Measurements from ENCODE around the gene GGA3. TPM values are rescaled to one million over a fixed set of nuclear protein-coding genes. Genes with fewer than 3 reads are reported as not detected.

Gene GGA3
- total RNA-seq, 2 experiments from 2014 or later = 88.8 to 96.5 TPM

DNA sequence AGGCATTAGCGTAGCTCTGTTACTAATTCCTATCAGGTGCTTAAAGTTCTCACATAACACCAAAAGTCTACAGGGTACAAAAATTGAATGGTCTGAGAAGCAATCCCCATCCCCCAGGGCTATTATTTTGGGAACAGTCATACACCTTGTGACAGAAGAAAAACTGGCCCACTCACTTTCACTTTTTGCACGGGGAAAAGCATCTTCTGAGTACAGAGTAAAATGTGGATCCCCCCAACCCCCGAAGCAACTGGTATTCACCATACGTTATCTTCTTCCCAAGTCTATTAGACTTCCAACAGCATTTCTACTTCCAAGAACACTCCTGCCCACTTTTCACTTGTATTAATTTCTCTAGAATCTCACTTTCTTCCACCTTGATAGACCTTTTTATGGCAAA lies 11.8 kb downstream of the GGA3 start:
- TF ChIP-seq, protein P1, sequence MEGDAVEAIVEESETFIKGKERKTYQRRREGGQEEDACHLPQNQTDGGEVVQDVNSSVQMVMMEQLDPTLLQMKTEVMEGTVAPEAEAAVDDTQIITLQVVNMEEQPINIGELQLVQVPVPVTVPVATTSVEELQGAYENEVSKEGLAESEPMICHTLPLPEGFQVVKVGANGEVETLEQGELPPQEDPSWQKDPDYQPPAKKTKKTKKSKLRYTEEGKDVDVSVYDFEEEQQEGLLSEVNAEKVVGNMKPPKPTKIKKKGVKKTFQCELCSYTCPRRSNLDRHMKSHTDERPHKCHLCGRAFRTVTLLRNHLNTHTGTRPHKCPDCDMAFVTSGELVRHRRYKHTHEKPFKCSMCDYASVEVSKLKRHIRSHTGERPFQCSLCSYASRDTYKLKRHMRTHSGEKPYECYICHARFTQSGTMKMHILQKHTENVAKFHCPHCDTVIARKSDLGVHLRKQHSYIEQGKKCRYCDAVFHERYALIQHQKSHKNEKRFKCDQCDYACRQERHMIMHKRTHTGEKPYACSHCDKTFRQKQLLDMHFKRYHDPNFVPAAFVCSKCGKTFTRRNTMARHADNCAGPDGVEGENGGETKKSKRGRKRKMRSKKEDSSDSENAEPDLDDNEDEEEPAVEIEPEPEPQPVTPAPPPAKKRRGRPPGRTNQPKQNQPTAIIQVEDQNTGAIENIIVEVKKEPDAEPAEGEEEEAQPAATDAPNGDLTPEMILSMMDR (IDR thresholded peaks at IDR 0.05) = no peak
- Histone ChIP-seq H3K27ac (ENCODE audit: low read depth in 1 of 2, low read length in 2 of 2) (peak overlapping the region; percentile 45 to 53), H3K9me3 (ENCODE audit: control insufficient read depth in 1 of 2, insufficient read depth in 1 of 2, low read length in 2 of 2) (no peaks in the 10 kb centered on the region), H3K4me1 (ENCODE audit: insufficient read depth, low read length) (peaks cover 34% of the 10 kb centered on the region), H3K4me3 (ENCODE audit: low read length) (peak overlapping the region; percentile 35), H3K27me3 (ENCODE audit: control insufficient read depth in 1 of 2, insufficient read depth in 2 of 2, low read length in 2 of 2) (no peaks in the 10 kb centered on the region), H3K36me3 (ENCODE audit: insufficient read depth, low read length) (peaks cover 23% of the 10 kb centered on the region)
- no peaks in the 10 kb centered on the region for H3K27me3 Mint-ChIP-seq
- peak overlapping the region; percentile 85 for H3K27ac Mint-ChIP-seq
- intact Hi-C loops (cut with DNase I, micrococcal nuclease) = no loop called here
- peak overlapping the region; percentile 75 for H3K4me3 Mint-ChIP-seq
- ChIA-PET POLR2A (interaction anchor here (0.9 to 2.6 kb wide), 3 partner anchors 10 to 21 kb away, joined by 6 to 24 read pairs (median 7); partner anchors contain the start of genes GGA3, MIF4GD and MRPS7), CTCF (interaction anchor here (0.8 to 3.0 kb wide), 6 partner anchors 9 to 163 kb away, joined by 3 to 17 read pairs (median 6); partner anchors contain the start of gene MIF4GD)
- no peak for ATAC-seq (ENCODE audit: poor library complexity)
- peaks cover 46% of the 10 kb centered on the region for H3K36me3 Mint-ChIP-seq (ENCODE audit: low read depth)
- DNase-seq = no peak
- H3K9me3 Mint-ChIP-seq = no peaks in the 10 kb centered on the region
- peaks cover 51% of the 10 kb centered on the region for H3K4me1 Mint-ChIP-seq (ENCODE audit: low read depth)

DNA sequence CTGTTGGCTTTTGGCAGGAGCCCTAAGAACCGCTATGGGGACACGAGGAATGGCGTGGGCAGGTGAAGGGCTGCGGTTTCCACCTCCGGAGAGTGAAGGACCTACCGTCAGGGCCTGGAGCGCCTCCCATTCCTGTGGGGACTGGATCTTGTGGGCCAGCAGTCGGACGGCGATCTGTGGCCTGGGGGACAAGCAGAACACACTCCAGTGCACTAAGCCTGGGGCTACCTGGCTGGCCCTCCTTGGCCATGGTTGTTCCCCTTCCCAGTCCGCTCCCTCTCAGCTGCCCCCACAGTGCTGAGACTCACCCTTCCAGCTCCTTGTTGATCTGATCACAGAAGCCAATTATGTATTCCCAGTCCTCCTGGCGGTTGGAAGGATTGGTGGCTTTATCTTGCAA lies 15.0 kb downstream of the GGA3 start:
- CTCF ChIA-PET = no interaction called here
- Mint-ChIP-seq H3K9me3 (no peaks in the 10 kb centered on the region), H3K36me3 (ENCODE audit: low read depth) (peaks cover 77% of the 10 kb centered on the region), H3K27me3 (no peaks in the 10 kb centered on the region), H3K27ac (no peak overlapping the region), H3K4me1 (ENCODE audit: low read depth) (peaks cover 44% of the 10 kb centered on the region), H3K4me3 (no peak overlapping the region)
- DNase-seq (no peak), ATAC-seq (ENCODE audit: poor library complexity) (no peak)
- POLR2A ChIA-PET = interaction anchor here (0.6 to 1.3 kb wide), 2 partner anchors 15 to 63 kb away, joined by 3 to 5 read pairs; partner anchors contain the start of genes GGA3 and MRPS7
- no peak overlapping the region for H3K27ac ChIP-seq (ENCODE audit: low read depth in 1 of 2, low read length in 2 of 2)
- H3K36me3 ChIP-seq (ENCODE audit: insufficient read depth, low read length) = peaks cover 51% of the 10 kb centered on the region
- H3K9me3 ChIP-seq (ENCODE audit: control insufficient read depth in 1 of 2, insufficient read depth in 1 of 2, low read length in 2 of 2) = no peaks in the 10 kb centered on the region
- H3K4me1 ChIP-seq (ENCODE audit: insufficient read depth, low read length) = peaks cover 65% of the 10 kb centered on the region
- TF ChIP-seq, protein P1 (IDR thresholded peaks at IDR 0.05) = no peak
- no peak overlapping the region for H3K4me3 ChIP-seq (ENCODE audit: low read length)
- intact Hi-C loops (cut with DNase I, micrococcal nuclease) = no loop called here
- H3K27me3 ChIP-seq (ENCODE audit: control insufficient read depth in 1 of 2, insufficient read depth in 2 of 2, low read length in 2 of 2) = no peaks in the 10 kb centered on the region

DNA sequence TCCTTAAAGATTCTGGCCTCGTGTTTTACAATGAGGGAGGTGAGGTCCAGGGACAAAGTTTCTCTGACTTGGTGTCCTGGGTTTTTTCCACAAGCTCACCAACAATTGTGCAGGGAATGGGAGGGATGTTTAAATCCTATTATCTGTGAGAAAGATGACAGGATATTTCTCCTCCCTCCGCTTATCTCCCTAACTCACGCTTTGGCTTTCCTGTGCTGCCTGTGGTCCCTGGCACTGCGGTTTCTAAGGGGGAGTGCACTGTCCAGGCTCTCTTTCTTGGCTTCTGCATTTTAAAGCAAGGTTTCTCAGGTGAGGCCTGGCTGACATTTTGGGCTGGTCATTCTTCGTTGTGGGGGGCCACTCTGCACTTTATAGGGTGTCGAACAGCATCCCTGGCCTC lies 16.4 kb downstream of the GGA3 start:
- Mint-ChIP-seq H3K27me3 (no peaks in the 10 kb centered on the region), H3K4me3 (no peak overlapping the region), H3K4me1 (ENCODE audit: low read depth) (peaks cover 33% of the 10 kb centered on the region), H3K36me3 (ENCODE audit: low read depth) (peaks cover 88% of the 10 kb centered on the region), H3K27ac (peak overlapping the region; percentile 33), H3K9me3 (no peaks in the 10 kb centered on the region)
- no peaks in the 10 kb centered on the region for H3K9me3 ChIP-seq (ENCODE audit: control insufficient read depth in 1 of 2, insufficient read depth in 1 of 2, low read length in 2 of 2)
- ATAC-seq (ENCODE audit: poor library complexity) = no peak
- H3K4me1 ChIP-seq (ENCODE audit: insufficient read depth, low read length) = peaks cover 61% of the 10 kb centered on the region
- no peak overlapping the region for H3K4me3 ChIP-seq (ENCODE audit: low read length)
- H3K27ac ChIP-seq (ENCODE audit: low read depth in 1 of 2, low read length in 2 of 2) = no peak overlapping the region
- ChIA-PET CTCF (interaction anchor here (1.4 to 5.2 kb wide), 2 partner anchors 25 to 44 kb away, joined by 3 to 25 read pairs; partner anchors contain the start of genes MIF4GD and SLC25A19), POLR2A (interaction anchor here (1.0 kb wide), 1 partner anchor 62 kb away, joined by 3 read pairs; the partner anchor contains the start of gene SUMO2)
- intact Hi-C loops (cut with DNase I, micrococcal nuclease) = no loop called here
- DNase-seq = no peak
- peaks cover 65% of the 10 kb centered on the region for H3K36me3 ChIP-seq (ENCODE audit: insufficient read depth, low read length)
- TF ChIP-seq, protein P1 (IDR thresholded peaks at IDR 0.05) = no peak
- H3K27me3 ChIP-seq (ENCODE audit: control insufficient read depth in 1 of 2, insufficient read depth in 2 of 2, low read length in 2 of 2) = no peaks in the 10 kb centered on the region

Data from CD4-positive, alpha-beta T cell (primary cell).